Activated CD4-positive, alpha-beta T cell treated with anti-CD3 and anti-CD28 coated beads for 36 hours (primary cell): ENCODE data around the gene C1orf174. TPM values are rescaled to one million over a fixed set of nuclear protein-coding genes. Genes with fewer than 3 reads are reported as not detected.

Experiments
- ATAC-seq: fragments of 200-7000 bp; cut with Tn5 transposase; one replicate; pipeline ENCODE4 v1.10.0; 2021; ENCODE audit warnings: mild to moderate bottlenecking, moderate library complexity
- CTCF ChIA-PET: fragments of 350-600 bp; sonication (Branson Sonifier 250); formaldehyde crosslinking; loops from one replicate; lab custom pipeline; 2021; ENCODE audit warnings: antibody characterized with exemption; lab: Charles Lee
- POLR2A ChIA-PET: fragments of 350-600 bp; sonication (Branson Sonifier 250); formaldehyde crosslinking; loops from one replicate; lab custom pipeline; 2021; ENCODE audit warnings: antibody characterized with exemption, inconsistent platforms; lab: Charles Lee
- DNase-seq: peaks from one replicate; pipeline ENCODE4 v3.0.0-alpha.2; 2020
- H3K27ac Mint-ChIP-seq: one replicate; pipeline ENCODE4 v1.8.0; 2021; ENCODE audit warnings: mixed read lengths
- H3K27me3 Mint-ChIP-seq: one replicate; pipeline ENCODE4 v1.8.0; 2021; ENCODE audit warnings: mixed read lengths
- H3K36me3 Mint-ChIP-seq: one replicate; pipeline ENCODE4 v1.8.0; 2021; ENCODE audit warnings: low read depth, mixed read lengths
- H3K4me1 Mint-ChIP-seq: one replicate; pipeline ENCODE4 v1.8.0; 2021; ENCODE audit warnings: mixed read lengths
- H3K4me3 Mint-ChIP-seq: one replicate; pipeline ENCODE4 v1.8.0; 2021; ENCODE audit warnings: mild to moderate bottlenecking, moderate library complexity, mixed read lengths
- H3K9me3 Mint-ChIP-seq: one replicate; pipeline ENCODE4 v1.8.0; 2021; ENCODE audit warnings: low read depth, mixed read lengths
- intact Hi-C, 2 experiments: fragments of 100-400 bp; cut with DNase I in 1 of 2; cut with micrococcal nuclease in 1 of 2; formaldehyde crosslinking; loops; one replicate each; pipeline versions ENCODE4 v1.14.2 to v1.15.1; 2022 to 2024; cut with DNase I, micrococcal nuclease
- total RNA-seq, 2 experiments: library from RNA; stranded (reverse); gene quantifications; one replicate each; pipeline ENCODE4 v1.2.3, GENCODE V29; 2021

C1orf174 gene
- total RNA-seq, 2 experiments from 2014 or later, result 39.8 to 49.4 TPM

DNA sequence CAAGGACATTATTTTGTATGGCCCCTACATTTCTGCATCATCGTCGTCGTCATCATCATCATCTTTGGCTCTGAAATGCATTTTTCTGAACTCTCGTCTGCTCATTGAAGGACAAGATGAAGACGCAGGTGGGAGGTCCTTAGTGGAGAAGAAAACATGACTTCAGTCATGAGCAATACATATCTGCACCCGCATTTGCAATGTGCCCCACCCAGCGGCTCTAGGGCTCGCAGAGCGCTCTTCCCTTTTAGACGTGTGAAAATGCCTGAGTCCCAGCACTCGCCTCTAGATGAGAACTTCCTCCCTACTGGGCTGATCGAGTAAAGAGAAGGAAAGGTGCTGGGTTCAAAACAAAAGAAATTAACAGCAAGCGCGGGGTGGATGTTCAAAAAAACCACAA is 10.1 kb downstream of the C1orf174 start:
- Mint-ChIP-seq H3K27ac (peak overlapping the region; percentile 7), H3K4me3 (no peak overlapping the region), H3K36me3 (peaks cover 37% of the 10 kb centered on the region), H3K4me1 (peaks cover 31% of the 10 kb centered on the region), H3K9me3 (no peaks in the 10 kb centered on the region), H3K27me3 (no peaks in the 10 kb centered on the region)
- intact Hi-C loops, result loop anchor here (2.0 kb wide), 1 partner anchor 33 kb away; the partner anchor contains the start of genes CEP104 (in 2 of the 2) and DFFB (in 2 of the 2)
- ChIA-PET CTCF (interaction anchor here (1.2 to 1.6 kb wide), 2 partner anchors 10 to 13 kb away, joined by 3 to 7 read pairs; partner anchors contain the start of gene C1orf174), POLR2A (no interaction called here)
- DNase-seq (no peak), ATAC-seq (peak; percentile 47)

DNA sequence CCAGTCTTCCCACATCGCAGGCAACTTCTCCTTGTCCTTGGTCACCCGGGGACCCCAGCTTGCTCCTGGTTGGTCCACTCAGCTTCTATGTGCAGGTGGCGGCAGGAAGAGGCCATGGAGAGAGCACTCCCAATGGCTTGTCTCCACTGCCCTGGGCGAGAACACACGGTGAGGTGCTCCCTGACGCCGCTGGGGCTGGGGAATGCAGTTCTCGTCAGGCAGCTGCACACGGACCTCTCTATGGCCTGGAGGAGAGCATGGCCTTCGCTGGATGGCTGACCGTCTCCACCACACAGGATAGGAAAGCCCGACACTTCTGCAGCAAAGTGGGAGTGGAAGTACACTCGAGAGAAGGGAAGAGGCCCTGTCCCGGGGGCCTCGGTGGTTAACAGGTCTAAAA is 11.8 kb downstream of the C1orf174 start:
- Mint-ChIP-seq H3K27me3 (no peaks in the 10 kb centered on the region), H3K4me3 (no peak overlapping the region), H3K36me3 (peaks cover 44% of the 10 kb centered on the region), H3K9me3 (no peaks in the 10 kb centered on the region), H3K27ac (no peak overlapping the region), H3K4me1 (peaks cover 35% of the 10 kb centered on the region)
- DNase-seq (no peak), ATAC-seq (no peak)
- intact Hi-C loops, result no loop called here
- CTCF ChIA-PET, result no interaction called here
- POLR2A ChIA-PET, result no interaction called here

DNA sequence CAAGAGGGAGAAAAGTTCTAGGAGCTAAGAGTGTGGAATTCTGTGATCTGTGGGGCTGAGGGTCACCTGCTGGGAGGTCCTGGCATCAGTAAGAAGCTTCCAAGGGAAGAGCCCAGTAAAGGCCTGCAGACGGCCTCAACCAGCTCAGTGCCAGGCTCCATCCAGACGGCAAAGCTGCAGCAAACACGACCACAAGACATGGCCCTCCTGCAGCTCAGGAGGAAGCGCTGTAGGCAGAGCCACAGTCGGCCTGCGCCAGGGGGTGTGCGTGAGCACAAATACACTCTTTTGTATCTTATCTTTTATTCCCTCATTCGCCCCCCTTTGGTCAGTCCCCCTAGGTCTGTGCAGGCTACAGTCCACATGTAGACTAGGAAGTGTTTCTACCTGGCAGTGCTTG is 13.4 kb downstream of the C1orf174 start:
- H3K36me3 Mint-ChIP-seq, result peaks cover 44% of the 10 kb centered on the region
- POLR2A ChIA-PET, result no interaction called here
- ATAC-seq, result no peak
- no peaks in the 10 kb centered on the region for H3K9me3 Mint-ChIP-seq
- H3K4me3 Mint-ChIP-seq, result no peak overlapping the region
- no peaks in the 10 kb centered on the region for H3K27me3 Mint-ChIP-seq
- DNase-seq, result no peak
- H3K27ac Mint-ChIP-seq, result no peak overlapping the region
- intact Hi-C loops, result no loop called here
- CTCF ChIA-PET, result interaction anchor here (0.6 kb wide), 1 partner anchor 100 kb away, joined by 5 read pairs; no protein-coding TSS in a partner anchor
- H3K4me1 Mint-ChIP-seq, result peaks cover 26% of the 10 kb centered on the region

DNA sequence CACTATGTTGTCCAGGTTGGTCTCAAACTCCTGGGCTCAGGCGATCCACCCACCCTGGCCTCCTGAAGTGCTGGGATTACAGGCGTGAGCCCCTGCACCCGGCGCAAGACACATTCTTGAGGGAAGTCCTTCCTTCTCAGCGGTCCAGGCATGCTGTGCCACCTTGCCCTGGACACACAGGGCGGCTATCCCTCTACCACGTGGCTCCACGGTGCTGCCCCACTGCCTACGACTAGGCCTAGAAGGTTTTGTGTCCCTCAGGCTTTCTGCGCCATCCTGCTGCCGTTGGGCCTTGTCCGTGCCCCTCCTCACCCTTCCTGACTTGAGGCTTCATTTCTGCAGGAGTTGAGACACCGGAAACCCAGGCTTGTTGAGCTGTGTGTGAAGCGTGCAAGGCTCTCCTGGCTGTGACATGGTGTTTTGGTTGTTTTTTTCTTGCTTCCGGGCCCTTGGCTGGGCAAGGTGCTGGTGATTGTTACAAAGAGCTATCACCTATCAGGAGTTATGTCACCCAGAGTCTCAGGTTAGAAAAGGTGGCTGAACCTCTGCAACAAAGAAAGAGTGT is 13.9 kb downstream of the C1orf174 start:
- intact Hi-C loops, result no loop called here
- Mint-ChIP-seq H3K27ac (no peak overlapping the region), H3K4me1 (peaks cover 21% of the 10 kb centered on the region), H3K36me3 (peaks cover 39% of the 10 kb centered on the region), H3K4me3 (no peak overlapping the region), H3K27me3 (no peaks in the 10 kb centered on the region), H3K9me3 (no peaks in the 10 kb centered on the region)
- ChIA-PET CTCF (interaction anchor here (0.6 kb wide), 1 partner anchor 100 kb away, joined by 5 read pairs; no protein-coding TSS in a partner anchor), POLR2A (no interaction called here)
- ATAC-seq, result no peak
- DNase-seq, result no peak

DNA sequence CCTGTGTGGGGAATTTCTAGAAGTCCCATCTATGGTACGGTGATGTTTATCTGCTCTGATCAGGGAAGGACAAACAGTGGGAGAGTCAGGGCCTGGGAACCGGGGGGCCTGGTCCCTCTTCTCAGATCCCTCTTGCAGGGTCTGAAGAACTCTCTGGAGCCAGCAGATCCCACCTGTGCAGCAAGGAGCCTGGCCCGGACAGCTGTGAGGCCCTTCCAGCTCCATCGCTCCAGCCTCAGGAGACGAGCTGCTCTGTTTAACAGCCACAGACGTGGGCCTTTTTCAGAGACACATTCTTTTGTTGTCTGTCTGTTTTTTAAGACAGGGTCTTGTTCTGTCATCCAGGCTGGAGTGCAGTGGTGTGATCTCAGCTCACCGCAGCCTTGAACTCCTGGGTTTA is 14.5 kb downstream of the C1orf174 start:
- CTCF ChIA-PET, result no interaction called here
- peaks cover 17% of the 10 kb centered on the region for H3K4me1 Mint-ChIP-seq
- POLR2A ChIA-PET, result no interaction called here

DNA sequence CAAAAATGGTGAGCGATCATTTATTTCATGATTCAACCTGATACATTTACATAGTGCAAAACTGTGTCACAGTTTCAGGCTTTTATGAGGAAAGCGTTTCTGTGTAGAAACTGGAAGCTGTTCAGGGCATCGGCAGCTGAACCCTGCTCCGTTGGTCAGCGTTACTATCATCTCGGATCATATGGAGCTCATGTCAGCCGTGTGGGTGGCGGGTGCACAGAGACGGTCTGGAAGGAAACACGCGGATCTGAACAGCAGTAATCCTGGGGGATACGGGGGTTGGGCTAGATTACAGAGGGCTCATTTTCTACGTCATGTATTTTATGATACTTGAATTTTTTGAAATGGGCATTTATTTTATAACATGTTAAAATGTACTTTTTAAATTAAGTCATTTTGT is 15.1 kb downstream of the C1orf174 start:
- ChIA-PET POLR2A (no interaction called here), CTCF (interaction anchor here (0.5 kb wide), 1 partner anchor 24 kb away, joined by 3 read pairs; no protein-coding TSS in a partner anchor)
- Mint-ChIP-seq H3K27me3 (no peaks in the 10 kb centered on the region), H3K9me3 (no peaks in the 10 kb centered on the region), H3K4me3 (no peak overlapping the region), H3K27ac (no peak overlapping the region), H3K4me1 (peaks cover 11% of the 10 kb centered on the region), H3K36me3 (peaks cover 30% of the 10 kb centered on the region)
- ATAC-seq (no peak), DNase-seq (no peak)
- intact Hi-C loops, result no loop called here

More for the DNA sequence above, 14.5 kb downstream of the C1orf174 start:
- intact Hi-C loops, result no loop called here
- peaks cover 35% of the 10 kb centered on the region for H3K36me3 Mint-ChIP-seq
- DNase-seq (no peak), ATAC-seq (no peak)
- no peak overlapping the region for H3K27ac Mint-ChIP-seq
- no peaks in the 10 kb centered on the region for H3K9me3 Mint-ChIP-seq
- H3K27me3 Mint-ChIP-seq, result no peaks in the 10 kb centered on the region
- no peak overlapping the region for H3K4me3 Mint-ChIP-seq

DNA sequence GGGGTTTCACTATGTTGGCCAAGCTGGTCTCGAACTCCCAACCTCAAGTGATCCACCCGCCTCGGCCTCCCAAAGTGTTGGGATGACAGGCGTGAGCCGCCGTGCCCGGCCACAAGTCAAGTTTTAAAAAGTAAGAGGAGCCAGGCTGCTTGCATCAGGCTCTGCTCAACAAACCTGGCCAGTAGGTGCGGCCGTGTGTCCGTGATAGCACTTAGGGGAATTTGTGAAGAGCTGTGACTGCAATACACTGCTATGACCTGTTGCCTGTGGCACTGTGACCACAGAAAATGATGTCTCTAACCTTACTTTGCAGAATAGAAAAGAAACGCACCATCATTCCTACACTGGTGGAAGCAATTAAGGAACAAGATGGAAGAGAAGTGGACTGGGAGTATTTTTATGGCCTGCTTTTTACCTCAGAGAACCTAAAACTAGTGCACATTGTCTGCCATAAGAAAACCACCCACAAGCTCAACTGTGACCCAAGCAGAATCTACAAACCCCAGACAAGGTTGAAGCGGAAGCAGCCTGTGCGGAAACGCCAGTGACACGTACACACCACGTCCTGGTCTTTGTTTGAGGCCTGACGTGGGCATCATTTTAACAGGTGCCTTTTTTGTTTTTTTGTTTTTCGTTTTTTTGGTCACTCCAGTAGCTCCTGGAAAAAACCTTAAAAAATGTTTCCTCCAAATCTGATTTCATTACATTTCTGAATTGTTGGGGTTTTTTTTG is 16.7 kb downstream of the C1orf174 start:
- CTCF ChIA-PET, result interaction anchor here (0.6 to 0.7 kb wide), 2 partner anchors 170 to 842 kb away, joined by 3 to 4 read pairs; no protein-coding TSS in a partner anchor
- Mint-ChIP-seq H3K36me3 (peaks cover 38% of the 10 kb centered on the region), H3K27me3 (no peaks in the 10 kb centered on the region), H3K4me3 (no peak overlapping the region), H3K27ac (peak overlapping the region; percentile 34), H3K4me1 (peaks cover 5% of the 10 kb centered on the region), H3K9me3 (peaks cover 5% of the 10 kb centered on the region)
- DNase-seq (no peak), ATAC-seq (peak; percentile 33)
- POLR2A ChIA-PET, result no interaction called here
- intact Hi-C loops, result no loop called here

DNA sequence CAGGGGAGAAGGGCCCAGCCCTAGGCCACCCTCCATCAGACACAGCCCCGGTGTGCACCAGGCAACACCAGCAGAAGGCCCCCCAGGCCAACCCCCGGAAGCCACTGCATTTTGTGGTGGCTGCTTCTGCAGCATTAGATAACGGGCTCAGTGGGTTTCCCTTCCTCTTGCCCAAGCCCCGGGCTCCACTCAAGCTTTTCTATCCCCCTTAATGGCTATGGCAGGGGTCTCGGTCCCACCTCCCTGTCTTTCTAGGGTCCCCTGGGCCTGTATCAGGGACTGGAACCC is 18.9 kb downstream of the C1orf174 start:
- ChIA-PET POLR2A (no interaction called here), CTCF (no interaction called here)
- Mint-ChIP-seq H3K4me3 (no peak overlapping the region), H3K27ac (no peak overlapping the region), H3K27me3 (no peaks in the 10 kb centered on the region), H3K9me3 (peaks cover 5% of the 10 kb centered on the region), H3K36me3 (peaks cover 37% of the 10 kb centered on the region), H3K4me1 (peaks cover 5% of the 10 kb centered on the region)
- DNase-seq (no peak), ATAC-seq (no peak)
- intact Hi-C loops, result no loop called here

DNA sequence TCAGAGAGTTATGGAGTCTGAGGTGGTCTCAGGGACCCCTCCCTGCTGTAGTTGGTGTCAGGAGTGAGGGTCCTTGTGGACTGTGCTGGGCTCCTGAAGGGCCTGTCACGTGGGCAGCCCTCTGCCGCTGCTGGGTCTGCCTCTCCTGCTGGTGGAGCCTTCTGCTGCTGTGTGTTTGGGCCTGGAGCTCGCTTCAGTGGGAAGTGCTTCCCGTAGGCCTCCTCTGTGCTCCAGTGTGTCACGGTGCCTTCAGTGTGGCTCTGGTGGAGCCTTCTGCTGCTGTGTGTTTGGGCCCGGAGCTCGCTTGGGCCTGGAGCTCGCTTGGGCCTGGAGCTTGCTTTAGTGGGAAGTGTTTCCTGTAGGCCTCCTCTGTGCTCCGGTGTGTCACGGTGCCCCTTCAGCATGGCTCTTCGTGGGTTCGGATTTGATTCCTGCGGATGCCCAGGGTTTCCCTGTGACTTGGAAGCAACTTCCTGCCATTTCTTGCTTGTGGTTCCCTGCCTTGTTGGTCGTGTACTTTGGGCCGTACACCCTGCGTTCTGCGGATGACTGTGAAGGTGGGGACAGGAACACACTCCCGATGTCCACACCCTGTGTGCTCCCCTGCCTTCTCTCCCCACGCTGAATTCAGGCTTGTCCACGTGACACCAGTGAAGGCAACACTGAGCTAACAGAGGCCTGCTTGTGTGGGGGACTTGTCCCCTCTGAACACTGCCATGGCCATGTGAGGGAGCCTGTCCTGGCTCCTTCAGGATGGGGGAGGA is 19.5 kb downstream of the C1orf174 start:
- ATAC-seq (no peak), DNase-seq (no peak)
- peaks cover 5% of the 10 kb centered on the region for H3K4me1 Mint-ChIP-seq
- H3K4me3 Mint-ChIP-seq, result no peak overlapping the region
- peaks cover 5% of the 10 kb centered on the region for H3K9me3 Mint-ChIP-seq
- H3K27ac Mint-ChIP-seq, result no peak overlapping the region
- POLR2A ChIA-PET, result interaction anchor here (0.7 kb wide), 1 partner anchor 20 kb away, joined by 3 read pairs; no protein-coding TSS in a partner anchor
- H3K36me3 Mint-ChIP-seq, result peaks cover 40% of the 10 kb centered on the region
- CTCF ChIA-PET, result no interaction called here
- intact Hi-C loops, result no loop called here
- H3K27me3 Mint-ChIP-seq, result no peaks in the 10 kb centered on the region

DNA sequence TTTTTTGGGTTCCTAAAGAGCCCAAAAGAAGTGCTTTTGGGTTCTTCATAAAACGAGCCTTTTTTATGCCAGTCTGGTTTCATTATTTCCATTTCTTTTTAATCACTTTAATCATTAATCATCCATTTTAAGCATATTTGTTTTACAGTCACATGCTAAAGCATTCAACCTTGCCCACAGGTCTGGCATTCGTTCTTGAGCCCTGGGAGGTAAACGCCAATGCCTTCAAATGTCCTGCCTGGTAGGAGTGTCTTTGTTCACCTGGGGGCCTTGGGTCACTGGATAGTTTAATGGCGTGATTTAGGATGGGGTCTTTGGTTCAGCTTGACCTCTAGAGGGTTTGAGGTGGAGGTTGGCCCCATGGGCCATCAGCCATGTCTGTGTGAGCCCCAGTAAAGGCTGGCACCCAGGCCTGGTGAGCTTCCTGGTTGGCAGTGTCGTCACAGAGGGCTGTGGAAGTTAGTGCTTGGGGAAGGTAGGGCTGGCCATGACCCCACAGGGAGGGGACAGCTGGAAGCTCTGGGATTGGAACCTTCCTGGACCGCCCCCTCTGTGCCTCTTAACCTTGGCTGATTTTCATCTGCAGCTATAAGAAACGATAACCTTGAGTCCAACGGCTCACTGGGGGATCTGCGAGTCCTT is 20.2 kb downstream of the C1orf174 start:
- Mint-ChIP-seq H3K9me3 (peaks cover 5% of the 10 kb centered on the region), H3K27me3 (no peaks in the 10 kb centered on the region), H3K27ac (no peak overlapping the region), H3K4me1 (peaks cover 4% of the 10 kb centered on the region), H3K36me3 (peaks cover 43% of the 10 kb centered on the region), H3K4me3 (no peak overlapping the region)
- CTCF ChIA-PET, result no interaction called here
- intact Hi-C loops, result no loop called here
- no peak for DNase-seq
- POLR2A ChIA-PET, result interaction anchor here (0.7 kb wide), 1 partner anchor 21 kb away, joined by 3 read pairs; no protein-coding TSS in a partner anchor
- no peak for ATAC-seq

DNA sequence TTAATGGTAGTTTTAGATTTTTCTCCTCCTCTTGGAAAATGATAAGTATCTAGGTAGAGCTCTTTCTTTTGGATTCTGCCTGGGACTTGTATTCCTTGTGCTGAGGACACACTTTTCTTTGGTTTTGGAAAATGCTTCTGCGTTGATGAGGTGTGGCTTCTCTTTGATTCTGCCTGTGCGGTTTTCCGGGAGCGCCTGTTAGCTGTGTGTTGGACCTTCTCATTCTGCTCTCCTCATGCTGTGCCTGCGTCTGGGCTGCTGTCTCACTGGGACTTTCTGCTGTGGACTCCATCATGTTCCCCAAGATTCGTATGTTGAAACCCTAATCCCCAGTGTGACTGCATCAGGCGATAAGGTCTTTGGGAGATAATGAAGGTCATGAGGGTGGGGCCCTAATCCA is 21.0 kb downstream of the C1orf174 start:
- Mint-ChIP-seq H3K9me3 (peaks cover 5% of the 10 kb centered on the region), H3K27me3 (no peaks in the 10 kb centered on the region), H3K36me3 (peaks cover 36% of the 10 kb centered on the region), H3K4me3 (no peak overlapping the region), H3K27ac (no peak overlapping the region), H3K4me1 (no peaks in the 10 kb centered on the region)
- DNase-seq (no peak), ATAC-seq (no peak)
- intact Hi-C loops, result no loop called here
- POLR2A ChIA-PET, result no interaction called here
- CTCF ChIA-PET, result no interaction called here
